ENCODE data around the gene PRMT1.

- TF ChIP-seq POLR2A (IDR thresholded peaks at IDR 0.05; ENCODE audit: low read depth, low read length) (no peak), POLR2AphosphoS5 (IDR thresholded peaks at IDR 0.05; ENCODE audit: low read depth, low read length) (no peak), TAF1 (IDR thresholded peaks at IDR 0.05; ENCODE audit: borderline replicate concordance, low read depth, low read length) (no peak)
These were observed 28.0 kb downstream of the PRMT1 start for GRCh38 chr19:49704888-49705642.
